ENCODE data around the gene COL11A2.
"Not testable (repeated sequence)": the region's sequence is repeated elsewhere in the genome, so short reads cannot be mapped to it uniquely, and the experiment has no call there.

Gene COL11A2

DNA sequence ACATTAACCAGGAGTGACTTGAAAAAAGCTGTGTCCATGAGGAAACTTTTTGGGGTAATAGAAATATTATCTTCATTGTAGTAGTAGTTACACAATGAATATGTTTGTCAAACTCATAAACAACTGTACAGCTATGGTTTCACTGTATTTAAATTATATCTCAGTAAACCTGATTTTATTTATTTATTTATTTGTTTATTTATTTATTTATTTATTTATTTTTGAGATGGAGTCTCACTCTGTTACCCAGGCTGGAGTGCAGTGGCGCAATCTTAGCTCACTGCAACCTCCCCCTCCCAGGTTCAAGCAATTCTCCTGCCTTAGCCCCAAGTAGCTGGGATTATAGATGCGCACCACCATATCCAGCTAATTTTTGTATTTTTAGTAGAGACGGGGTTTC, 41.7 kb downstream of the COL11A2 start:
- not testable (repeated sequence) for FAIRE-seq

DNA sequence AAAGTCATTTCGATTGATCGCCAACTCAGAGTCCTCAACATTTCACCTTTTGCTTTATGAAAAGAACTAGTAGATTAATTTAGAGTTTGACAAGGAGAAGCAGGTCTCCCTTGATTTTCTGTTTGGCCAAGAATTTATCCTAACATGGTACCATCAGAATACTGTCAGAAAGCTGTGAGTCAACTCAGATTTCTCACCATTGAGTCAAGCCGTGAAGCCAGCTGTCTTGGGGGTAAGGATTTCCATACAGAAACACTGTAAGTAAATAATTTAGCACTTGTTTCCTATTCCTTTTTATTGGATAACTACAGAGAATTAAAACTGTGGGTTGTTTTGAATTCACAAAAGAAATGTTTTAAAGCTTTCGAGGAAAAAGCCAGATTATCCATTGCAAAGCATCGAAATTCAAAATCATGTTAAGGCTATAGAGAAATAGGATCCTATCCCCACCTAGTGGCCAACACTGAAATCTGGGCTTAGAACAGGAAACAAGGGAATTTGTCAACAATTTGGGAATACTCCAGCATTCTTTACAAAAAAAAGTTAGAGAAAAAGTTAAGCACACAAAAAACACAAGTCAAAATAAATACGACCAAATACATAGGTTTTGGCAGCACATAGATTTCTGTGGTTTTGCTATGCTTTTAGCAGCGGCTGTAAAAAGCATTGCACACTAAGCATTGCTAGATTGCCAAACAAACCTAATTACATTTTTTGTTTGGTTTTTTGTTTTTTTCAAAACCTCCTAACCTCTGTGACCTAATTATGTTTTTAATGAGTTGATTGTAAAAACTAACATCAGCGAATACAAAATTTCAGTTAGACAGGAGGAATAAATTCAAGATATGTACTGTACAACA, 44.2 kb downstream of the COL11A2 start:
- FAIRE-seq, result peak; percentile 98

DNA sequence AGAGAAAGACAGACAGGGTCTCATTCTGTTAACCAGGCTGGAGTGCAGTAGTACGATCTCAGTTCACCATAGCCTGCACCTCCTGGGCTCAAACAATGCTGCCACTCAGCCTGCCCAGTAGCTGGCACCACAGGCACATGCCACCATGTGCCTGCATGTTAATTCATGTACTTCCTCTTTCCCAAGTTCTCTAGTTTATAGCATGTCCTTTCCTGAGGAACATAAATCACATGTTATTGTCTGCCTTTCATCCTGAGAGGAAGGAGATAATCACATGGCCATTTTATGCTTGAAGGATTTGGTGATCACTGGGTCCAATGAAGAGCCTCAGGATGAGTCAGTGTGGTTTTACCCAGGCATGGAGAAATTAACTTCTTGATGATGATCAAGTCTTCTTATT, 47.9 kb downstream of the COL11A2 start:
- no peak for FAIRE-seq

DNA sequence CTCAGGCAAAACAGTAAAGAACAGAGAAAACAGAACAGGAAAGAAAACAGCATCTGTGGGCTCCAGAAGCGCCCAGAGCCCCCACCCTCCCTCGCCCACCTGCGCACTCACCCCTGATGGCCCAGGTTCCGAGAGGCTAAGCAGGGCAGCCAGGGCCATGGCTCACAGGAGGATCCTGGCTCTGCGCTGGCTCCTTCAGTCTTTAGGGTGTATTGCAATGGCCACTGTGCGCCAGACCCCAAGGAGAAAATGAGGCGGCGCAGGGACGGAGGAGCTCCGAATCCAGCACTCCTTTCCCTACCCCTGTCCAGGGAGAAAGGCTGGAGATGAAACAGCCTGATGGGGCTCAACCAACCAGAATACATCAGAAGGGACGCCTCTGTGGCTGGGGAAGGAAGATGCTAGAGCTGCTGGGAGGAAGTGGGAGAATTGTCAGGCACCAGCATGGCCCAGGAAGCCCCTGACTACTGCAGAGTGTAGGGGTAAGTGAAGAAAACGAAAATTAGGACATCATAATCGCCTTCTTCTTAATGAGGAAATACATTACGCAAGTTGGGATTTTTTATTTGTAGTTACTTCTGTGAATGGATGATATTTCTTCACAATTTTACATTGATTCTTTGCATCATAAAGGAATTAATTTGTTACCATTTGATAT, 49.0 kb downstream of the COL11A2 start:
- FAIRE-seq, result no peak

DNA sequence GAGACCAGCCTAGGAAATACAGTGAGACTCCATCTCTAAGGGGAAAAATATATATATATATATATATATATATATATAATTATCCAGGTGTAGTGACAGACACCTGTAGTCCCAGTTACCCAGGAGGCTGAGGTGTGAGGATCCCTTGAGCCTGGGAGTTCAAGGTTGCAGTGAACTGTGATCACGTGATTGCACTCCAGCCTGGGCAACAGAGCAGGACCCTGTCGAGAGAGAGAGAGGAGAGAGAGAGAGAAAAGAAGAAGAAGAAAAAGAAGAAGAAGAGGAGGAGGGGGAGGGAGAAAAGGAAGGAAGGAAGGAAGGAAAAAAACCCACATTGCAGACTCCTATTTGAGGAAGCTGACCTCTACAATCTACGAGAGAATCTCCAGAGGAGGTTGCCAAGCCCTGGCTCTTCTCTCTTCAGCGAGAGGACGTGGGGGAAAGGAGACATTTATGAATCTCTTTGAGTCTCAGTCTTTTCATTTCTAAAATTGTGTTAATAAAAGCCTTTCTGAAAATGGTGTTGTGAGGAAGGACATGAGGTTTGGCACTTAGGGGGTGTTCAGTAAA, 49.7 kb downstream of the COL11A2 start:
- no peak for FAIRE-seq

DNA sequence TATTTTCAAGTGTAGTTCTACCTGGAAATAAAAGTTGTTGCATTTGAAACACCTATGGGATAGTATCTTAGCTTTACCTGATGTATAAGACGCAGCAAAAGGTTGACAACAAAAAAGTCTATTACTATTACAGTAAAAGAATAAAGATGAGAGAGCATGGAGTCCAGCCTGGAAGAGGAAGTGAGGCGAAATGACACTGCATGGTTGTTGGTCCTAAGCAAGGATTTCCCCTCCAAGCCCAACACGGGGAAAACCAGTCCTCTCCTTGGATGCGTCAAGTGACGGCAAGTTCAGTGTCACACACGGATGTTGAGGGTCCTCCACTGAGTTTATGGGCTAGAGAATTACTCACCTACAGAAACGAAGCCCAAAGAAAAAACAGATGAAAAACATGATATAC, 51.7 kb downstream of the COL11A2 start:
- no peak for FAIRE-seq

DNA sequence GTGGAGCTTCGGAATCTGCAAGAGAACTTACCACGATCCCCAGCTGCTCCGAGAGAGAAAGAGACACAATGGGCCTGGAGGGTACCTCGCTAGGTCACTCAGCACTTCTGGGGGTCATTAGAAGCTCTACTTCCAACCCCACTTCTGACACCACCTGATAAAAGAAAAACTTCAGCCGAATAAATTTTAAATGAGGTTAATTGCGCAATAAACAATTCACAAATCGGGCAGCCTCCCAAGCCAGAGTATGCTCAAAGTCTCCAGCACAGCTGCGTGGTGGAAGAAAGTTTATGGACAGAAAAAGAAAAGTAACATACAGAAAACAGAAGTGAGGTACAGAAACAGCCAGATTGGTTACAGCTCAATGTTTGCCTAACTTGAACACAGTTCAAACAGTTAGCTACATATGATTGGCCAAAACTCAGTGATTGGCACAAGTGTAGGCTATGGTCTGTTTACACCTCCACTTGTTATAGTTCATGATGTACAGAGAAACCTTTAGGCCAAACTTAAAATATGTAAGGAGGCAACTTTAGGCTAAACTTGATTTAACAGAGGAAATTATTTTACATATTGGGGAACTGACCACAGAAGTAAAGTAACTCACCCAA, 52.6 kb downstream of the COL11A2 start:
- FAIRE-seq, result no peak

DNA sequence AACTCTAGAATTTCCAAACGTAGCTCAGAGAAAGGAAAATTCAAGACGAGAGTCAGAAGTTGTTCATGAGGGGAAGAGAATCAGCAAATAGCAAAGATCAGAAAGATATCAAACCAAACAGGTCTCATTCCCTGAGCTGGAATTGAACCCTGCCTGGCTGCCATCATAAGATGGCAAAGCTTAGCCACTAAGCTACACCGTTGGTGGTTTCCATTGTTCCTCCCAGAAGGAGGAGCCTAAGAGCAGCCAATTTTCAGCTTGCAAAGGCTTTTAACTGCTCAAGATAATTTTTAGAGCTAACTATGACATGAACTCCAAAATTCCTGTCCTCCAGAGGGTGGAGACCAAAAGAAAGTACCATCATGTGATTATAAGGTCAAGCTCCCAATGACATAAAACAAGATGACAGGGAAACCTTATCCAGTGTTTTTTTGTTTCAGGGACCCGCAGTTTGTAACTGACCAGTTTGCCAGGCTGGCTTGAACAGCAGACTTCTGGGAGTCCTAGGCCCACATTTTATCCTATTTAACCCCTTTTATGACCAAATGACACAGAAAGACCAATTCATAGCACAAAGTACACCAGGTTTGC, 55.9 kb downstream of the COL11A2 start:
- no peak for FAIRE-seq

DNA sequence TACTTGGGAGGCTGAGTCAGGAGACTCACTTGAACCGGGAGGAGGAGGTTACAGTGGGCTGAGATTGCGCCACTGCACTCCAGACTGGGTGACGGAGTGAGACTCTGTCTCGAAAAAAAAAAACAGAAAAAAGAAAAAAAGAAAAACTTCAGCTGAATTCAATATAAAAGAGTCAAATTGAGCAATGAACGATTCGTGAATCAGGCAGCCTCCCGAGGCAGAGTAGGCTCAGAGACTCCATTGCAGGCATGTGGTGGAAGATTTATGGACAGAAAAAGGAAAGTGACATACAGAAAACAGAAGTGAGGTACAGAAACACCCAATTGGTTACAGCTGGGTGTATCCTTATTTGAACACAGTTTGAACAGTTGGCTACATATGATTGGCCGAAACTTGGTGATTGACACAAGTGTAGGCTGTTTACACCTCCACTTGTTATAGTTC, 60.2 kb downstream of the COL11A2 start:
- no peak for FAIRE-seq

DNA sequence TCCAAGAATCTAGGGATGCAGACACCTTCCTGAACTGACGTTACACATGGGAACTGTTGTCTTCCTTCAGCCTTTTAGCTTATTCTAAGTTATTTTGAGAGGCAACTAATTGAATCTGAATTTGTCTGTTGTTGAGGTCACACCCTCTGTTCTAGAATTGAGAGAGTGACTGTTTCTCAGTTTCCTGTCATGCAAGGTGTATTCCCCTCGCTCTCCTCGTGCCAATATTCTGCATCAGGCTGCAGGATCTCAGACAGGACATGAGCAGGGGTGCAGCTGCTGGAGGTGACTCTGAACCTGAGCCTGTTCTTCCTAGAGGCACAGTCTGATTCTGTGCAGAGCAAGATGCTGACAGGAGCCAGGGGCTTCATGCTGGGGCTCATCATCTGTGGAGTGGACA, 63.9 kb downstream of the COL11A2 start:
- no peak for FAIRE-seq

DNA sequence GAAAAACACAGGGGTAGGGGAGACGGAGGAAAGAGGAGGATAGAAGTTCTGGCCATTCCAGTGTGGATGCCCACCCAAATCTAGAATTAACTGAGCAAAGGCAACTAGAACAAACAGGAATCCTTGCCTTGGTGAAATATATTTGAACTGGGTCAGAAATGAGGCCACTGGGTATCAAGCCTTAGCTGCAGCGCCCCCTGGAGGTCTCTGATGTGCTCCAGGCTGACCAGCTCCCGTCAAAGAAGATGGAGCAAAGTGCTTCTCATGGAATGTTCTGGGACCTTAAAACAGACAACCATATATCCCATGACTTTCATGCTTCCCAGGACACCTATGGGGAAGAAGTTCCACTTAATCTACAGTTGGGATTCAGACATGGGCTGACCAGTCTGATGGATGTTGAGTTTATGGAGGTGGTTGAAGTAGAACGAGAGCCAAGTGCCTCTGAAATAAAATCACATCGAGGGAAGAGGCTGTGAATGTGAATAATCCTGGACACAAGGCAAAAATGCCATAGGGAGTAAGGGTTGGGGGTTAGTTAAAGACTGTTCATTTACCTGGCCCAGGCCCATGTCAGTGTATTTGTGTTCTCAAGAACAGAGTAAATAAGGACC, 66.1 kb downstream of the COL11A2 start:
- no peak for FAIRE-seq

DNA sequence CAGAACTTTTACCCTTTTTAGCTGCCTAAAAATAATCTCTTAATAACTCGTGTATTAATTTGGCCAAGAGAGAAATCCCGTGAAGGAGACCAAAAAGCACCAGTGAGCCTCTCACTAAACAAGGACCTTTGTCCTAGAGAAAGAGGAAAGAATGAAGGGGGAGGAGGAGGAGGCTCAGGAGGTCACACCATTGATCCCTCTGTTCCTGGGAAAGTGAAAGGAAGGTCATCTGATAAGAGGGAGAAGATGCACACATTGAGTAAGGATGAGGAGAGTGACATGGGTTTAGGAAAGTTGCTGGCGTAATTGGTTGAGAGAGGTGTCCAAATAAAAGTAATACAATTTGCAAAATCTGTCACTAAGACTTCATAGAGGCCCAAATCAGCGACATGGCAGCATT, 67.3 kb downstream of the COL11A2 start:
- FAIRE-seq, result no peak

DNA sequence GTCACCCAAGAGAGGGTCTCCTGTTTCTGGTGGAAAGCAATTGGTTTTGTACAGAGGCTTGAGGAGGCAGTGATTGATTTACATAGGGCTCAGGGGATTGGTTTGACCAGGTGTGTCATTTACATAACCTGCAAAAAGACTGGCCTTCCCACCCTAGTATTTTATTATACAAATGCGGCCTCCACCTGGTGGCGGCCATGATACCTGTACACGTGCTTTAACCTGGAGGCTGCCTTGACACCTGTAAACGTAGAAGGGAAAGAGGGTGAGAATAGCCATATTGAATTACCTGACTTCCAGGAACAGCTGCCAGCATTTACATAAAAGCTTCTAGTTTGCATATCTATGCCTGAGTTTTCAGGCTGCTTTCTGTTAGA, 67.8 kb downstream of the COL11A2 start:
- no peak for FAIRE-seq

DNA sequence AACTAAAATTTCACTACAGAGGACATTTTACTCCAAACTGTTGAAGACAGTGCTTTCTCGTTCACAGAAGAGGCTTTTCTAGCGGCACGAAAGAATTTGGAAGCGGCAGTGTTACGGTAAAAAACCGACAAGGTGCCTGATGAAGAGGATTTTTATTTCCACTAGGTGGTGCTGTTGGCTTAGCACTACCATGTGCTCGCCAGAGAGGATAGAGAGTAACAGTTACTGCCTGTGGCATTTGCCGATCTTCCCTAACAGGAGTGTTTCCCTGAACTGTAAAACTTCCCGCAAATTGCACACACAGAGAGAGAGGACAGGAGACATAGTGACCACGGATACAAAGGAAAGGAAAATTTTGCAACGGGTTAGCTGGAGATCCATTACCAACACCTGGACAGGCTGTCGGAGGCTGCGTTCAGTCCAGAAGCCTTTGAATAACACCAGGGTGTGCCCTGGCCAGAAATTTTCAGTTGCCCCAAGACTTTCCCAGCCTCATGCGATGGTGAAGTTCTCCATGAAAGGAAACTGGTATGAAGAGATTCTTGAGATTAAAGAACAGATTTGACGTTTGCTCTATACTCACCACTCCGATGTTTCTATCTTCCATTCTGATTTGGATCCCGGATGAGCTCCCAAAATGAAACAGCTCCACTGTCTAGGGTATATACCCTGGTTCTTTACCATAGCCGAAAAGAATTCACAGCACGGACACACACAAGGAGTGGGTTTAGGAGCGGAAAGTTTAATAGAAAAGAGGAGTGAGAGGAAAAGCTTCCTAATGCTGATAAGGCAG, 68.3 kb downstream of the COL11A2 start:
- FAIRE-seq, result peak; percentile 59

DNA sequence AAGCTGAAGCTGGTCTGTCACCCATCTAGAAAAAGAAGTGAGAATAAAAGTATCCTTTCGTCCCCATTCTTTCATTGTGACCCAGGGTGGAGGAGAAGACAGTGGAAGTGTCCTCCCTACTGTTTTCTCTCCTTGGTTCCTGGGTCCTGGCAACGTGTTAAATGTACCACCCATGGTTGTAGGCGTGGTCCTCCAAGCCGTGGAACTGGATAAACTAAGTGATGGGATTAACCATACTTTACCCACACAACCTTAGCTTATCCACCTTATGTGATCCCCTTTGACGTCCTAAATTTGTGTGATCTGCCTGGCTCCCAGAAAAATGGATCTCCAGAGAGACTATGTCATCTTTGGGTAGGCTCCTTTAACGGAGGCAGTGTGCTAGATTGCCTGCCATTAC, 69.1 kb downstream of the COL11A2 start:
- FAIRE-seq, result no peak

DNA sequence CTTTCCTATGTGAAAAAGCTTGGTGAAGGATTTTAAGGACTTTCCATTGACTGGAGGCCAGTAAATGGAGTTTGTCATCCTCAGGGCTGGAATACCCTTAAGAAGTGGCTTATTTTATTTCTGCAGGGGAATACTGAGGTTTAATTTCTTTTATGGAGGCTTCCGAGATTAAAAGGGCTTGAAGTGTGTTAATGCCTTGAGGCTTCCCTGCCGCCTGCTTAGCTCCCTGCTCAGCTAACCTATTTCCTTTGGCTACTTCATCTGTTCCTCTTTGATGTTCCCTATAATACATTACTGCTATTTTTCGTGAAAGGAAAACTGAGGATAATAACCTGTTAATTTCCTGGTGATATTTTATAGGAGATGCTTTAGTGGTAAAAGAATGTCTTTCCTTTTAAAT, 72.3 kb downstream of the COL11A2 start:
- no peak for FAIRE-seq

DNA sequence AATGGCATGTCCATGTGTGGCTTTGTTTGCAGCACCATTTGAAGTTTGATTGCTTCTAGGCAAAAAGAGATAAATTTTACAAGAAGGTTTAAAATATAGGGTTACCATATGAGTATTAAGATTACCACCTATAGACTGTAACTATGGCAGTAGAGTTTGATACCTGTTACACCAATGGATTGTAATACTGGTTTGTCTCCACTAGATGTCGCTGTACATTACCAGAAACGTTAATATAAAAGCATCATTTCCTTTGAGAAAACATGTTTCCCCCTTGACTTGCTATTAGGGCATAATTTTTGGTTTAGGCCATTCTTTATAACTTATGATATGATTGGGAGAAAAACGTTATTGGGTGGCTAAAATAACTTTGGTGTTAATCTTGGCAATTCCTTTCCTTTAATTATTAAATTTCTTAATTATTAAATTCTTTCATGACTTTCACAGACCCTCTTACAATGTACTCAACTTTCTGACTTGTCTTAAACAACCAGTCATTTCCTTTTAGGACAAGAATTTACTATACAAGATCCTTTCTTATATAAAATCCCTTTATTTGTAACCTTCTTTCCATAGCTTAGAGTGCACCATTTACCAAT, 73.6 kb downstream of the COL11A2 start:
- FAIRE-seq, result peak; percentile 97

DNA sequence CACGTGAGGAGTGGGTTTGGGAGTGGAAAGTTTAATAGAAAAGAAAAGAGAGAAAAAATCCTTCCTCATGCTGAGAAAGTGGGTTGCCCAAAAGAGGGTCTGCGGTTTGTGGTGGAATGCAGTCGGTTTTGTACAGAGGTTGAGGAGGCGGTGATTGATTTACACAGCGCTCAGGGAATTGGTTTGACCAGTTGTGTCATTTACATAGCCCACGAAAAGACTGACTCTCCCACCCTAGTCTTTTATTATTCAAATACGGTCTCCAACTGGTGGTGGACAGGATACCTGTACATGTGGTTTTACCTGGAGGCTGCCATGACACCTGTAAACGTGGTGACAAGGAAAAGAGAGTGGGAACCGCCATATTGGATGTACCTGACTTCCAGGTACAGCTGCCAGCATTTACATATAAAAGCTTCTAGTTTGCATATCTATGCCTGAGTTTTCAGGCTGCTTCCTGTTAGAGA, 74.4 kb downstream of the COL11A2 start:
- FAIRE-seq, result no peak

DNA sequence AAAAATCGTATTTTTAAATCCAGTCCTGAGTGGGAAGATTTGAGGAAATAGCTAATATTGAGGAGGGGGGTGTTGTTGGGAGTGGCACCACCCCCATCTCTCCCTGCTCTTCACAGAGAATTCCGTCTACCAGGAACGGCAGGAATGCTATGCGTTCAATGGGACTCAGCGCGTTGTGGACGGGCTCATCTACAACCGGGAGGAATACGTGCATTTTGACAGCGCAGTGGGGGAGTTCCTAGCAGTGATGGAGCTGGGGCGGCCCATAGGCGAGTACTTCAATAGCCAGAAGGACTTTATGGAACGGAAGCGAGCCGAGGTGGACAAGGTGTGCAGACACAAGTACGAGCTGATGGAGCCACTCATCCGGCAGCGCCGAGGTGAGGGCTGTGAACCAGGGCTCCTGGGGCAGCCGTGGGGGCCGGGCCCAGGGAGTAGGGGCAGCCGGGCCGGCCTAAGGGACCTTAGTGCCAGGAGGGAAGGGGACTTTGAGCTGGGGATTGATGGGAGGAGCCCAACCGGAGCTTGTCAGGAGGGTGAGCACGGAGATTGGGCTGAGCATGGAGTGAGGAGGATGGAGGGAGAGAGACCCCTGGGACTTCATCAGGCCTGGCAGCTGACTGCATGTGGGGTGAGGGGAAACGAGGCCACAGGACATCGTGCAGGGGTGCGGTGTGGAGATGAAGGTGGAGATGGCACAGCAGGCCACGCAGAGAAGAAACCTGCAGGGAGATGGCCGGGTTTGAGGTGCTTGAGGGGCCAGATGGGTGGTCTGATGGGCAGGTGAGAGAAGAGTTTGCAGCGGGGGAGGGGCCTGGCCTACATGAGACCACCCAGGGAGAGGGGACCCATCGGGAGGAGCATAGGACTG, 75.2 kb downstream of the COL11A2 start:
- no peak for FAIRE-seq

DNA sequence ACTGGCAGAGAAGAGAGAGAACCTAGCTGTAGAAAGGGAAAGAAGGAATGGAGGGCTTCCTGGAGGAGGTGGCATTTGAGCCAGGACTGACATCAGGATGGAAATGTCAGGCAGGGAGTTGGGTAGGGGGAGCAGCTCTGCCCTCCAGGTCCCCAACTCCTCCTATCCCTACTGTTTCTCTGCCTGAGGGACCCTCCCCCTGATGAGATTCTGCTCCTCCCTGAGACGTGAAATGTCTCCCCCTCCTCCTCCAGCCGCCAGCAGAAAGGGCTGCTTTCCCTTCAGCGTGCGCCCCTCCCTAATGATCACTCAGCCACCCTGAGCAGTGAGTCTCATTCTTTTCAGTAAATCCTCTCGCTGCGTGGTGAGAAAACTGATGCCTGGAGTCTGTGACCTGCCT, 75.8 kb downstream of the COL11A2 start:
- FAIRE-seq, result no peak

Data from G401.6 (cell line).